Stimulated activated naive CD4-positive, alpha-beta T cell (primary cell): ENCODE results near the gene PDSS2.
"Not testable (repeated sequence)": the region's sequence is repeated elsewhere in the genome, so short reads cannot be mapped to it uniquely, and the experiment has no call there.

ENCODE experiments used
- DNase-seq, 6 experiments: peaks; one replicate each; lab custom pipeline; 2025; lab: John Stamatoyannopoulos, UW

PDSS2 gene

DNA sequence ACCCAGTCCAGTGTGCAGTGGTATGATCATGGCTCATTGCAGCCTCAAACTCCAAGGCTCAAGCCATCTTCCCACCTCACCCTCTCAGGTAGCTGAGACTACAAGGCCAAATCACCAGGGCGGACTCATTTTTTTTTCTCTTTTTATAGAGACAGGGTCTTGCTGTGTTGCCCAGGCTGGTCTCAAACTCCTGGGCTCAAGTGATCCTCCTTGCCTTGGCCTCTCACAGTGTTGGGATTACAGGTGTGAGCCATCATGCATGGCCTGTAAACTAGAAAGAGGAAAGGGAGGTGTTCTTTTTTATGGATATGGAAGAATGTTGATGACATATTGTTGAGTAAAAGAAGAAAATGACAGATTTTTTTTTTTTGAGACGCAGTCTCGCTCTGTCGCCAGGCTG, 339.0 kb downstream of the PDSS2 start:
- no peak for DNase-seq

GRCh38 chr6:107118976-107119375, 340.4 kb downstream of the PDSS2 start:
- no peak for DNase-seq

- DNase-seq: not testable (repeated sequence)
These were observed 340.8 kb downstream of the PDSS2 start for GRCh38 chr6:107118540-107118939.

GRCh38 chr6:107116931-107117330, 342.4 kb downstream of the PDSS2 start:
- no peak for DNase-seq

- peak in 2 of 6 experiments; percentile 11 to 18 for DNase-seq
These were observed 343.0 kb downstream of the PDSS2 start for GRCh38 chr6:107116328-107116892.

GRCh38 chr6:107115695-107116327, 343.6 kb downstream of the PDSS2 start:
- DNase-seq: peak in 3 of 6 experiments; percentile 5 to 21 (median 14)

GRCh38 chr6:107114926-107115694, 344.3 kb downstream of the PDSS2 start, which contains the start of gene BEND3:
Gene BEND3, minus strand, starts transcription at chr6:107115515. Its CDS starts 16,230 bp downstream, at chr6:107099285.
- peak; percentile 5 to 52 (median 31) for DNase-seq

DNA sequence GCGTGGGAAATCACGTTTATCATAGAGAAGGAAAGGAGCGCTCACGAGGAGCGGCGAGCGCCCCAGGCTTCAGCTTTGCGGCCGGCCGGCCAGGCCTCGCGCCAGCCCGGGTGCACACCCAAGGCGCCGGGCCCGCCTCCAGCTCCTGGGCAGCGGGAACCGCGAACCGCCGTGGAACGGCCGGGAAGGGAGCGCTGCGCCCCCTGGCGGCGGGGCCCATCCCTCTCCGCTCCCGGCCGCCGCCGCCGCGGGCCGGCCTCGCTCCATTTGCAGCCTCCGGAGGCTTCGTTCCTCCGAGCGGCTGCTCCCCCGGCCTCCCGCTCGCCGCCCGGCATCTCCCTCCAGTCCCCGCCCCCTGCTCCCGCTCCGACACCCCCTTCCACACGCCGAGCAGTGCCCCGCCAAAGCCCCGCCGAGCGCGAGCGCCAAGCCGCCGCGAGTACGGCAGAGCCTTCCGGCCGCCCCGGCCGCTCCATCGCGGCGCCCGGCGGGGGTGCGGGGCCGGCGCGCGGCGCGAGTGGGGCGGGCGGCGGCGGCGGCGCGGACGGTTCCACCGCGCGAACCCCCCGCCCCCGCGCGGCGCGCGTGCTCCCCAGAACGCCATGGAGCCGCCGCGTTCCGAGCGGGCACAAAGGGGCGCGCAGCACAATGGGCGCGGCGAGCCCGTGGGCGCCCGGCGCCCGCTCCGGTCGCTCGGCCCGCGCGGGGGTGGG, 345.0 kb downstream of the PDSS2 start:
- peak; percentile 49 to 72 (median 56) for DNase-seq

- DNase-seq: no peak
These were observed 349.2 kb downstream of the PDSS2 start for GRCh38 chr6:107110200-107110599.

DNA sequence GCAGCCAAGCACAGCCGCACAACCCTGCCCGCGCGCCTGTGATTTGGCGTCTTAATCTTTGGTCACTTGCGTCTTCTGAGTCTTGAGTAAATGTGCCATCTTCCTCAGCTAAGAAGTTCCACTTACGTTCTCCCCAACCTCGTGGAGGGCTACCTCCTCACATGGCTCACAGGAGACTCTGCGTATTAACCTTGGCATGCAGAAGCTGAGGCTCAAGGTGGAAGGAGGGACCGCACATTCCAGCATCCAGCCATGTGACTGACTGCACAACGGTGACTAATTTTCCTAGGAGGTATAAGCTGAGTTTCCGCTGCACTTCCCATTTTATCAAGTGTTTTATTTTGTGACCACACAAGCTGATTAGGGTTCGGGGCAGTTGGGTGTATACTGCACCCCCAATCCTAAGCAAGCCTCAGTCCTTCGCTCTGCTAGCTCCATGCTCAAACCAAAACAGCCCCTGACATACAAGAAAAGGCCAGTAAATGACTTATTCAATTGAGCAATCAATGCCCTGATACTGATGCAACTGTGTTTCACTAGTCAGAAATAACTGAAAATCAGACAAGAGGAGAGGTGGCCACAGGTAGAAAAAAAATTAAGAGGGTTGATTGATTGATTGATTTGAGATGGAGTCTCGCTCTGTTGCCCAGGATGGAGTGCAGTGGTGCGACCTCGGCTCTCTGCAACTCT, 351.0 kb downstream of the PDSS2 start:
- no peak for DNase-seq

DNA sequence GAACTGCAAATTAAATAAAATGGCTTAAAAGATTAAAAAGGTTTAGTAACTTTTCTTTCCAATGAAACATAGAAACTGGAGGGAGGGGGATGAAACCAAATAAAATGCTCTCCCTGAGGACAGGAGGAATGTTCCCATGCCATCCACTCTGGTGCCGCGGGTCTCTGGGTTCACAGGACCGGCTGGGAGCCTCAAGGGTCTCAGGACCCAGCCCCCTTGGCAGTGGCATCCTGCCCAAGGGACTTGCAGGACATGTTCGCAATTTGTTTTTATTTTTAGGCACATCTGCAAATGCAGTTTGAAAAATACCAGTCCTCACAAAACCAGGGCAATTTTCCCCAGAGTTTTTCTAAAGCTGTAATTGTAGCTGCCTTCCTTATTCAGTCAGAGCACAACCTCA, 351.6 kb downstream of the PDSS2 start:
- DNase-seq: no peak

- no peak for DNase-seq
These were observed 353.2 kb downstream of the PDSS2 start for GRCh38 chr6:107106165-107106564.

DNA sequence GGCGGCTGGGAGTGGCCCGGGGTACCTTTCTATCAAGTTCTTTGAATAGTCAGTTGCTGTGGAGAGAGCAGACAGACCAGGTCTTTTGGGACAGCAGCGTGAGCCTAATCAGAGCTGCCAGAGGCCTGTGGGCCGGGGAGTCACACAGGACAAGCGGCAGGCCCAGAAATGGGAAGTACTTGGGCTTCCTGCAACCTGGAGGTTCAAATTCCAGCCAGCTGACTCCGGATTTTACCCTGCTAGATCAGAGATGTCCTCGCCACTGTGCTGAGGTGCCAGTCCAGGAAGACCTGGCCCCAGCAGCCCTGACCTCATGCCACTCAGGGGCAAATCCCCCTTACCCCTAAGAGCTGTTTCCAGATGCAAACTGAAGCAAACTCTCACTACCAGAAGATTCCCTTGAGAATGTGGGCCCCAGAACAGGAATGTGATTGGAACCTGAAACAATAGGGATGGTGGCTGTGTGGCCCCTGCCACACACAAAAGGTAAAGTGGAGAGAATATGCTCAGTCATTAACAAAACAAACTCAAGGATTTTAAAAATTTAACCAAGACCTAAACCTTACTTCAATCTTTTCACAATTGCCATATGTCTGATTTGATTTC, 353.8 kb downstream of the PDSS2 start:
- DNase-seq: no peak

- no peak for DNase-seq
These were observed 356.3 kb downstream of the PDSS2 start for GRCh38 chr6:107103082-107103481.
